Measurements from ENCODE around the gene ING4. TPM values are rescaled to one million over a fixed set of nuclear protein-coding genes. Genes with fewer than 3 reads are reported as not detected.

Gene ING4
- total and polyA plus RNA-seq, 2 donors (not counting 3 experiments of a cell fraction or from before 2014, with no cell fraction given): 34.7 to 52.0 TPM

GRCh38 chr12:6618483-6619225 lies 44.3 kb downstream of the ING4 start:
- Histone ChIP-seq H3K9ac (replicated peaks; ENCODE audit: extremely low read depth, insufficient read depth, low read length) (no peak overlapping the region), H3K27me3 (ENCODE audit: control insufficient read depth in 2 of 2, insufficient read depth in 2 of 2, low read length in 2 of 2) (no peaks in the 10 kb centered on the region), H3K4me3 (replicated peaks in 1 of 3; ENCODE audit: insufficient read depth in 1 of 3, low read depth in 1 of 3, low read length in 3 of 3) (no peak overlapping the region), H3K4me1 (ENCODE audit: control insufficient read depth, extremely low read depth, insufficient read depth, low read length) (no peaks in the 10 kb centered on the region), H3K27ac (ENCODE audit: insufficient read depth, low read depth, low read length) (no peak overlapping the region), H3K79me2 (ENCODE audit: control insufficient read depth, insufficient read depth, low read length) (no peaks in the 10 kb centered on the region), H2AFZ (ENCODE audit: low read depth, low read length) (no peak overlapping the region), H3K4me2 (ENCODE audit: insufficient read depth, low read length) (no peak overlapping the region), H3K9me1 (replicated peaks; ENCODE audit: control insufficient read depth, extremely low read depth, insufficient read depth, low read length) (no peaks in the 10 kb centered on the region), H4K20me1 (replicated peaks; ENCODE audit: control insufficient read depth, extremely low read depth, insufficient read depth, low read length) (no peaks in the 10 kb centered on the region), H3K9me3 (replicated peaks; ENCODE audit: control insufficient read depth, insufficient read depth, low read length) (no peaks in the 10 kb centered on the region), H3K36me3 (ENCODE audit: control insufficient read depth in 2 of 2, extremely low read depth in 1 of 2, insufficient read depth in 2 of 2, low read length in 2 of 2) (no peaks in the 10 kb centered on the region)
- DNase-seq (ENCODE audit: low read depth, low spot score): no peak
- intact Hi-C loops (cut with micrococcal nuclease): loop anchor here (1.0 to 10.0 kb wide), 2 partner anchors 29 to 1016 kb away; partner anchors contain the start of gene ACRBP
- ChIA-PET CTCF (interaction anchor here (0.6 to 4.8 kb wide), 13 partner anchors 9 to 206 kb away, joined by 3 to 63 read pairs (median 5); partner anchors contain the start of gene ZNF384), POLR2A (no interaction called here)
- dilution Hi-C loops (cut with MboI; ENCODE audit: extremely low pct_ligation_motif_present, low sequenced_read_pairs): no loop called here
- FAIRE-seq: no peak
- BruUV-seq (replicated peaks): no TSS peak
- TF ChIP-seq MYC (IDR thresholded peaks at IDR 0.05; ENCODE audit: low read depth, low read length) (no peak), EZH2 (IDR thresholded peaks at IDR 0.05; ENCODE audit: borderline replicate concordance, low read depth, low read length, severe bottlenecking) (peak; percentile 31)

- POLR2A ChIA-PET: no interaction called here
- intact Hi-C loops (cut with micrococcal nuclease): loop anchor here (10.0 kb wide), 1 partner anchor 1019 kb away; no protein-coding TSS in a partner anchor
- Histone ChIP-seq H3K9ac (replicated peaks; ENCODE audit: extremely low read depth, insufficient read depth, low read length) (no peak overlapping the region), H3K9me1 (replicated peaks; ENCODE audit: control insufficient read depth, extremely low read depth, insufficient read depth, low read length) (no peaks in the 10 kb centered on the region), H3K27me3 (ENCODE audit: control insufficient read depth in 2 of 2, insufficient read depth in 2 of 2, low read length in 2 of 2) (no peaks in the 10 kb centered on the region), H3K27ac (ENCODE audit: insufficient read depth, low read depth, low read length) (no peak overlapping the region), H3K4me3 (replicated peaks in 1 of 3; ENCODE audit: insufficient read depth in 1 of 3, low read depth in 1 of 3, low read length in 3 of 3) (no peak overlapping the region), H3K4me1 (ENCODE audit: control insufficient read depth, extremely low read depth, insufficient read depth, low read length) (peaks cover 11% of the 10 kb centered on the region), H3K9me3 (replicated peaks; ENCODE audit: control insufficient read depth, insufficient read depth, low read length) (no peaks in the 10 kb centered on the region), H2AFZ (ENCODE audit: low read depth, low read length) (no peak overlapping the region), H3K79me2 (ENCODE audit: control insufficient read depth, insufficient read depth, low read length) (no peaks in the 10 kb centered on the region), H3K4me2 (ENCODE audit: insufficient read depth, low read length) (no peak overlapping the region), H3K36me3 (ENCODE audit: control insufficient read depth in 2 of 2, extremely low read depth in 1 of 2, insufficient read depth in 2 of 2, low read length in 2 of 2) (no peaks in the 10 kb centered on the region), H4K20me1 (replicated peaks; ENCODE audit: control insufficient read depth, extremely low read depth, insufficient read depth, low read length) (no peaks in the 10 kb centered on the region)
- no TSS peak for BruUV-seq (replicated peaks)
- dilution Hi-C loops (cut with MboI; ENCODE audit: extremely low pct_ligation_motif_present, low sequenced_read_pairs): no loop called here
- CTCF ChIA-PET: interaction anchor here (0.8 to 2.4 kb wide), 7 partner anchors 18 to 209 kb away, joined by 3 to 14 read pairs (median 3); no protein-coding TSS in a partner anchor
- DNase-seq (ENCODE audit: low read depth, low spot score): no peak
- FAIRE-seq: no peak
- no peak for TF ChIP-seq MAX (IDR thresholded peaks at IDR 0.05; ENCODE audit: insufficient read depth, insufficient read length)
- TF ChIP-seq FOS (IDR thresholded peaks at IDR 0.05; ENCODE audit: borderline replicate concordance, insufficient read depth, low read length): no peak
Measured at GRCh38 chr12:6615802-6616201, 47.1 kb downstream of the ING4 start.
